Body of pancreas (tissue), 4 donors: Measurements from ENCODE around the gene L1CAM. TPM values are rescaled to one million over a fixed set of nuclear protein-coding genes. Genes with fewer than 3 reads are reported as not detected.

Source experiments
- ATAC-seq: fragments of 150-250 bp; one replicate; pipeline ENCODE4 v1.9.1; 2016
- DNase-seq, 4 donors: peaks; one replicate each; pipeline ENCODE4 v3.0.0-alpha.2; 2019
- H3K27ac ChIP-seq, 4 donors: fragments of 200-600 bp; sonication (generic); 1 replicate in 3 of 4; 2 replicates in 1 of 4; pipeline versions ENCODE4 v1.5.1 to v1.6.1; 2016 to 2019; ENCODE audit warnings: mild to moderate bottlenecking in 1 of 4, mixed read lengths in 1 of 4, moderate library complexity in 1 of 4
- H3K27me3 ChIP-seq, 2 donors: fragments of 200-600 bp; sonication (generic); one replicate each; pipeline ENCODE4 v1.6.0; 2016; ENCODE audit warnings: mild to moderate bottlenecking in 1 of 2
- H3K36me3 ChIP-seq, 2 donors: fragments of 200-600 bp; sonication (generic); replicated peaks in 1 of 2; 2 replicates each; pipeline ENCODE4 v1.5.1; 2016; ENCODE audit warnings: low read depth in 2 of 2; ENCODE audit not compliant: insufficient read depth in 1 of 2
- H3K4me1 ChIP-seq: fragments of 200-600 bp; sonication (generic); one replicate; pipeline ENCODE4 v1.6.0; 2016
- H3K4me3 ChIP-seq, 2 donors: fragments of 200-600 bp; sonication (generic); 1 replicate in 1 of 2; 2 replicates in 1 of 2; pipeline ENCODE4 v1.5.1; 2016 to 2019
- H3K9me3 ChIP-seq, 3 donors: fragments of 200-600 bp; sonication (generic); 1 replicate in 2 of 3; 2 replicates in 1 of 3; pipeline ENCODE4 v1.5.1; 2016
- CTCF ChIP-seq, 7 experiments: fragments of 450-650 bp in 4 of 7; fragments of 200-600 bp in 3 of 7; sonication (generic) in 3 of 7; IDR thresholded peaks; one replicate each; pipeline ENCODE4 v1.5.1; 2016 to 2019; ENCODE audit warnings: antibody characterized with exemption in 7 of 7
- POLR2A ChIP-seq, 3 donors: fragments of 450-650 bp; IDR thresholded peaks; one replicate each; pipeline ENCODE4 v1.6.1; 2016; ENCODE audit warnings: antibody characterized with exemption in 3 of 3, mild to moderate bottlenecking in 2 of 3
- WGBS, 2 donors: methylation state at CpG; one replicate each; pipeline ENCODE4 v1.1.5; 2017; 5-methylcytosine and 5-hydroxymethylcytosine counted together
- intact Hi-C: fragments of 100-400 bp; cut with DNase I; formaldehyde crosslinking; loops from one replicate; pipeline ENCODE4 v1.15.1; 2023
- total RNA-seq, 2 donors: library from RNA; depleted of rRNA; stranded (reverse); fragments of >200 nt; gene quantifications; one replicate each; pipeline ENCODE4 v1.1.0, GENCODE V29; 2016

L1CAM gene
- total RNA-seq, 2 donors from 2014 or later = 1.8 to 7.9 TPM

DNA sequence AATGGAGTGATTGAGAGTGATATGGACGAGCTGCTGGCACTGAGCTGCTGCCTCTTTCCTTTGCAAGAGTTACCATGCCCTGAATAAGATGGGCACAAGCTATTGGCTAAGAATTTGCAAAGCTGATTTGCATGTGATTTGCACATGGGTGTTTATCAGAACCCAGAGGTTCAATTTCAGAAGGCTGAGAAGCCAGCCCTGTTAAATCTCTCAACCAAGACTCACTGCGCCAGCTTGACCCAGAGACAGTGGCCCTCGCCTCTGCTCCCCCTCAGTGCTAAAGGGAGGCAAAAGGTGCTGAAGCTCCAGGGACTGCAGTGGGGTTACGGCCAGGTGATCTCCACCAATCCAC lies 39.4 kb upstream of the L1CAM start:
- Histone ChIP-seq H3K36me3 (no peaks in the 10 kb centered on the region), H3K4me1 (peaks cover 29% of the 10 kb centered on the region), H3K9me3 (no peaks in the 10 kb centered on the region), H3K27ac (peak overlapping the region in 1 of 4 donors; percentile 96), H3K27me3 (no peaks in the 10 kb centered on the region), H3K4me3 (no peak overlapping the region)
- DNase-seq (no peak), ATAC-seq (no peak)
- WGBS, 2 donors = 70% methylated on average over 4 of the region's 4 CpGs; no CpG with 5 or more reads in 1 of the 2 donors
- intact Hi-C loops = no loop called here
- TF ChIP-seq CTCF (IDR thresholded peaks at IDR 0.05) = no peak
- TF ChIP-seq POLR2A (IDR thresholded peaks at IDR 0.05) = no peak

DNA sequence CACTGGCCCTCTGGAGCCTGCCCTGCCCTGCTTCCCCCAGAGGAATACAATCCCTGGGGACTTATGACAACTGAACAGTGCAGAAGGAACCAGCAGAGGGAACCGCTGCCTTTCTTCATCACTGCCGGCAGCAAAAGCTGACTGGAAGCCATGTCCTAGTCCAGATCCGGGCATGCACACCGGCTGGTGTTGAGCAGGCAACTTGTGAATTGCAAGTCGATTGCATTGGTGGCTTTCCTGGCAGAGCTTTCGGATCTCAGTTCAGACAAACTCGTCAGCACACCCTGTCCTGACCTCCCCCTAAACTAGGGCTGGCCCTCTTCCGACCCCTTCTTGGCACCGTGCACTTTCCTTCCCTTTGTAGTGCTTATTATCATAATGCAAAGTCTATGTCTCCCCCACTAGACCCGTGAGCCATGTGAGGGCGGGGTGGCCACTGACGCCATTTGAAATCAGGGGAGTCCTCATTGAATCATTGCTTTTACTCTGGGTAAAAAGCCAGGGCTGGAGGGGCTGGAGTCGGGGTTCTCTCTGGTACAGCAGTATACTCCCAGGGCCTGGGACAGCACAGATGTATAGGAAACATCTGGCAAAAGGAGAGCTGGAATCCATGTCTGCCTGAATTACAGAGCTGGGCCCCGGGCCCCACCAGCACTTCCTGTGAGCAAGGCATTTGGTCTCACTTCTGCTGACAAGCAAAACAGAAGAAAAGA lies 38.3 kb upstream of the L1CAM start:
- Histone ChIP-seq H3K27me3 (no peaks in the 10 kb centered on the region), H3K27ac (peak overlapping the region in 1 of 4 donors; percentile 96), H3K4me3 (no peak overlapping the region), H3K4me1 (peaks cover 26% of the 10 kb centered on the region), H3K36me3 (no peaks in the 10 kb centered on the region), H3K9me3 (no peaks in the 10 kb centered on the region)
- intact Hi-C loops = no loop called here
- ATAC-seq (no peak), DNase-seq (peak in 1 of 4 donors; percentile 35)
- WGBS, 2 donors = 29 to 57% methylated on average over 11 to 14 of the region's 14 CpGs
- TF ChIP-seq CTCF (IDR thresholded peaks at IDR 0.05) = peak in 1 of 7 experiments; percentile 16
- TF ChIP-seq POLR2A (IDR thresholded peaks at IDR 0.05) = no peak

DNA sequence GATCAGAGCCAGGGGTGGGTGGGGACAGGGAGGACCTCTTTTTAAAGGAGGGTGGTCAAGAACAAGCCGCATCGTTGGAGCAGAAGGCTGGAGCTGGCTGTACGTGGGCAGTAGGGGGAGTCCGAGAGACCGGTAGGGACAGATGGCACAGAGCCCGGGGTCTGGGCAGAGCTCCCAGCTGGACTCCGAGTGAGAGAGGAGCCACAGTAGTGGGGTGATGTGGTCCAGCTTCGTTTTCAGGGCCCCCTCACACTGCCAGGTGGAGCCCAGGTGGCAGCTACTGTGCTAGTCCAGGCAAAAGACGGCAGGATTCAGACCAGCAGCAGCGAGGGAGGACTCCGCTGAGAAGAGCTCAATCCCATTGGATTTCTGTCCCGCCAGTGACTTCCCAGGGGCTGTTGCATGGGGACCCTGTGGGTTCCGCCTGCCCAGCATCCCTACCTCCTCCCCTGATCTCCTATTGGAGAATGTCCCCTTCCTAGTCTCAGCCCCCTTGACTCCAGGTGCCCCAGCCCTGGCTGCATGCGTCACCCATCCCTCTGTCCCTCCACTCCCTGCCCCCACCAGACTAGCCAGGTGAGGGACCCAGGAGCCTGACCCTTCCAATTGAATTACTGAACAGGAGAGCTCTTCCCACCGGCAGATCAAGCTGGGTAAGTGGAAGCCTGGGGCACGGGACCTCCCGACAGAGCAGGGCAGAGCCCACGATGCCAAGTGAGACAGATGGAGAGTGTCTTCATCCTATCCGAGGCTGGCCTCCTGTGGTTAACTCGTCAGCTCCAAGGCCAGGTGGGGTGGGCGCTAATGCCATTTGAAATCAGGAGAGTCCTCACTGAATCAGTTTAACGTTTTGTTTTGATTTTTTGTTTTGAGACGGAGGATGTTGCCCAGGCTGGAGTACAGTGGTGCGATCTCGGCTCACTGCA lies 37.2 kb upstream of the L1CAM start:
- TF ChIP-seq POLR2A (IDR thresholded peaks at IDR 0.05) (no peak), CTCF (IDR thresholded peaks at IDR 0.05) (peak; percentile 27 to 61 (median 53))
- H3K27me3 ChIP-seq = no peaks in the 10 kb centered on the region
- DNase-seq (peak; percentile 81 to 95 (median 88)), ATAC-seq (peak; percentile 77)
- no peaks in the 10 kb centered on the region for H3K9me3 ChIP-seq
- no peak overlapping the region for H3K27ac ChIP-seq
- no peak overlapping the region for H3K4me3 ChIP-seq
- peaks cover 20% of the 10 kb centered on the region for H3K4me1 ChIP-seq
- intact Hi-C loops = no loop called here
- WGBS, 2 donors = 29 to 31% methylated on average over 12 to 19 of the region's 25 CpGs
- no peaks in the 10 kb centered on the region for H3K36me3 ChIP-seq

- TF ChIP-seq CTCF (IDR thresholded peaks at IDR 0.05) (no peak), POLR2A (IDR thresholded peaks at IDR 0.05) (no peak)
- Histone ChIP-seq H3K4me3 (no peak overlapping the region), H3K9me3 (no peaks in the 10 kb centered on the region), H3K4me1 (peaks cover 11% of the 10 kb centered on the region), H3K27me3 (no peaks in the 10 kb centered on the region), H3K36me3 (no peaks in the 10 kb centered on the region), H3K27ac (no peak overlapping the region)
- intact Hi-C loops = no loop called here
- no peak for ATAC-seq
- WGBS, 2 donors = 57 to 80% methylated on average over 1 to 19 of the region's 40 CpGs
- no peak for DNase-seq
Observed at GRCh38 chrX:153921511-153922446, 35.8 kb upstream of the L1CAM start.
